ENCODE measurements around the gene OR1E1.

DNA sequence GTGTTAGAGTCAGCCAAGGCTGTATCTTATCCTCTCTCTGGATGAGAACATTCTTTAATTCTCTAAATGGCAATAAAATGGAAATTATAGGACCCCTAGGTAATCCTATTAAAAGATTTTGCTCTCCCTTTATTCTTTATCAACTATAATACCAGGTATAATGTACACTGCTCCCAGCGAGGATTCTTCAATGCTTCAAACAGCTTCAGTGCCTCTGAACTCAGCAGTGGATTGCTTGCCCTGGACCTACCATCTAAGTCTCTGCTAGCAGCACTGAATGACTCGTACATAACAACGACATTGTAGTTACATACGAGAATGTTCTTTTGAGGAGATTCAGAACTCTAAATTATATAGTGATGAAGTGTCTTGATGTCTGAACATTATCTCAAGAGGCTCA is 8.4 kb downstream of the OR1E1 start:
- TF ChIP-seq, protein P1, sequence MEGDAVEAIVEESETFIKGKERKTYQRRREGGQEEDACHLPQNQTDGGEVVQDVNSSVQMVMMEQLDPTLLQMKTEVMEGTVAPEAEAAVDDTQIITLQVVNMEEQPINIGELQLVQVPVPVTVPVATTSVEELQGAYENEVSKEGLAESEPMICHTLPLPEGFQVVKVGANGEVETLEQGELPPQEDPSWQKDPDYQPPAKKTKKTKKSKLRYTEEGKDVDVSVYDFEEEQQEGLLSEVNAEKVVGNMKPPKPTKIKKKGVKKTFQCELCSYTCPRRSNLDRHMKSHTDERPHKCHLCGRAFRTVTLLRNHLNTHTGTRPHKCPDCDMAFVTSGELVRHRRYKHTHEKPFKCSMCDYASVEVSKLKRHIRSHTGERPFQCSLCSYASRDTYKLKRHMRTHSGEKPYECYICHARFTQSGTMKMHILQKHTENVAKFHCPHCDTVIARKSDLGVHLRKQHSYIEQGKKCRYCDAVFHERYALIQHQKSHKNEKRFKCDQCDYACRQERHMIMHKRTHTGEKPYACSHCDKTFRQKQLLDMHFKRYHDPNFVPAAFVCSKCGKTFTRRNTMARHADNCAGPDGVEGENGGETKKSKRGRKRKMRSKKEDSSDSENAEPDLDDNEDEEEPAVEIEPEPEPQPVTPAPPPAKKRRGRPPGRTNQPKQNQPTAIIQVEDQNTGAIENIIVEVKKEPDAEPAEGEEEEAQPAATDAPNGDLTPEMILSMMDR (IDR thresholded peaks at IDR 0.05) = no peak
- TF ChIP-seq POLR2A (IDR thresholded peaks at IDR 0.05) = no peak

Data from Peyer's patch (tissue), 4 donors.